NCI-H2196 treated with DMSO at 0.1 percent for 48 hours (cell line): ENCODE measurements around the gene P2RY2.

Experiments
- DNase-seq: peaks from one replicate; lab custom pipeline; 2025; ENCODE audit not compliant: unreplicated experiment; lab: John Stamatoyannopoulos, UW

P2RY2 gene

GRCh38 chr11:73204711-73205121 lies 13.4 kb upstream of the P2RY2 start:
- DNase-seq = no peak

- DNase-seq = no peak
These were observed 12.3 kb upstream of the P2RY2 start for GRCh38 chr11:73205661-73206343.

GRCh38 chr11:73206801-73207200 lies 11.3 kb upstream of the P2RY2 start:
- DNase-seq = no peak

GRCh38 chr11:73209892-73210291 lies 8.2 kb upstream of the P2RY2 start:
- DNase-seq = no peak

DNA sequence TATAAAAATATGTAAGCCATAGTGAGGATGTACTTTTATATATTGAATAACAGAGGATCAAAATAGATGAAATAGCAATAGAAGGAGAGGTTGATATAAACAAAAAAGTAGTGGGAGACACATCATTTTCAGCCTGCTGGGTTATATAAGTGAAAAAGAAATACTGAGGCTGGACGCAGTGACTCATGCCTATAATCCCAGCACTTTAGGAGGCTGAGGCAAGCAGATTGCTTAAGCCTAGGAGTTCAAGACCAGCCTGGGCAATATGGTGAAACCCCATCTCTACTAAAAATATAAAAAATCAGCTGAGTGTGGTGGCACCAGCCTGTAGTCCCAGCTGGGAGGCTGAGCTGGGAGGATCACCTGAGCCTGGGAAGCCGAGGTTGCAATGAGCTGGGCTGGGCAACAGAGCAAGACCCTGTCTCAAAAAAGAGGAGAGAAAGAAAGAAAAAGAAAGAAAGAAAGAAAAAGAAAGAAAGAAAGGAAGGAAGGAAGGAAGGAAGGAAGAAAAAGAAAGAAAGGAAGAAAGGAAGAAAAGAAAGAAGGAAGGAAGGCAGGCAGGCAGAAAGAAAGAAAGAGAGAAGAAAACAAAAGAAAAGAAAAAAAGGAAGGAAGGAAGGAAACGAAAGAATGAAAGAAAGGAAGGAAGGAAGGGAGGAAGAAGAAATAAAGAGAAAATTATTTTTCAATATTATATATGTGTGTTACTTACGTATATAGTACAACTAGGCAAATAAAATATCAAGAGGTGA lies 7.0 kb upstream of the P2RY2 start:
- no peak for DNase-seq

DNA sequence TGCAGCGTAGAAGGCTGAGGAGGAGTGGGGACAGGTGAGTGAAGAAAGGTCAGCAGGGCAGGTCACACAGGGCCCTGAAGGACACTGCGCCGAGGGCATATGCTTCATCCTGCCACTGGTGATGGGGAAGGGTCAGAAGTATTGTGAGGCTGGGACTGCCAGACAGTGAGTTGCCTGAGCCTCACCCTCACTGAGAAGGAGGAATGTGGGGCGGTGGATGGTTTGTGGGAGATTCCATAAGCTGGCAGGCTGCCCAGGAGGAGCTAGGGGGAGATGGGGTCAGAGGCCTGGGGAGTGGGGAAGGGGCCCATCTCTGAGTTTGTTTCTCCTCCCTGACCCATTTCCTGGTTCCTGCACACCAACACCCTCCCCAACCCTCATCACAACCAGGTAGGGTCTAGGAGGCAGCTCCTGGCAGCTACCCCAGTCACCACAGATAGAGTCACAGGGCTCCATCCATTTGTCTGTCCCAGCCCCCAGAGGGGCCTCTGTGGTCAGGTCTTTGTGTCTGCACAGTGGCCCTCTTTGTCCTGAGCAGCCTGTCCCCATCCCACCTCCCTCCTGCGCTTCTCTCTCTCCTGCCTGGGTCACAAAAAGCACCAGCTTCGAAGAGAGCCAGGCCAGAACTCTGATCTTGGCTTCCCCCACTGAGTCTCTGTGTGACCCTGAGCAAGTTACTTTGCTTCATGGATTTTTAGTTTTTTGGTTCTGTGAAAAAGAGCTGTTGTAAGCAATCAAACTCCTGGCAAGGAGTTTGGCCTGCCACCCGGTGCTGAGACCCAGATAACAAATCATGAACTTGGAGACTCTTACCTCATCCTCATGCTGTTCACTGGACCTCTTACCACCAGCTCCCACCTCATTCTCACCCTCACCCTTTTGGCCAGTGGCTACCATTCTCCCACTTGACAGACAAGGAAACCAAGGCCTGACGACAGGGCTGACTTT lies 4.6 kb upstream of the P2RY2 start:
- no peak for DNase-seq

DNA sequence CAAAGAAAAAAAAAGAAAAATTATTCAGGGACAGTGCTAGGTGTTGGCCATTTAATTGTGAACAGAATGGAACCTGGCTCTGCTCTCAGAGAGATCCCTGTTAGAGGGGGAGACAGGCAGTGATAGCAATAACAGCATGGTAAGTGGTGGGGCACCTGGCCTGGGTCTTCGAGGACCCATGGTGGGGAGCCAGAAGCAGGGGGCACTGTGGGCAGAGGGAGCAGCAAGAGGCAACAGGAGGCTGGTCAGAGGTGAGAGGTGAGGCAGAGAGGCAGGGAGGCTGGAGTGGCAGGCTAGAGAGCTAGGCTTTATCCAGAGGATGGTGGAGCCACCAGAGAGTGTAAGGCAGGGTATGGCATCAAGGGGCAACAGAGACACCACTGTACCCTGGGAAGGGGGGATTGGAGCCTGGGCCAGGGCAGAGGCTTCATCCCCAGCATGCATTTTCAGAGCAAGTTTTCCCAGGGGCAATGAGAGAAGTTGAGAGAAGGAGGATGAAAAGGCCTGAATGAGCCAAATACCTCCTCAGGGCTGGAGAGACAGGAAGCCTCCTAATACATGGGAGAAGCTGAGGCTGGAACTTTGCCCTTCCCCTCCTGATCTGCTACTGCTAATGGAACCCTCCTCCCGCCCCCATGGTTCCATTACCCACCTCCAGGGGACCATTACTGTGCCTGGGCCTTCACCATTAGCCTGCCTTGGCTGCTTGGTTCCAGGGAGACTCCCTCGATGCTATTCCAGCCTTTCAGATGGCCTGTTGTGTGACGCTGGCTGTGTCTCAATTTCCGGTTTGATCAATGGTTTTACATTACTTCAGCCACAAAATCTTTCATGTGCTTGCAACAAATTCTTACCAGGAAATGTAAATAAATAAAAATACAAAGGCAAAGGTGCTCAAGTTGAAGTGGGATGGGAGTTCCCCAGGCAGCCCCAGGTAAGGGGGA lies 2.6 kb upstream of the P2RY2 start:
- no peak for DNase-seq

GRCh38 chr11:73216465-73216864 lies 1.6 kb upstream of the P2RY2 start:
- no peak for DNase-seq

- no peak for DNase-seq
These were observed 811 bp upstream of the P2RY2 start for GRCh38 chr11:73217131-73217809.

GRCh38 chr11:73217810-73218105 lies 323 bp upstream of the P2RY2 start:
- no peak for DNase-seq

DNA sequence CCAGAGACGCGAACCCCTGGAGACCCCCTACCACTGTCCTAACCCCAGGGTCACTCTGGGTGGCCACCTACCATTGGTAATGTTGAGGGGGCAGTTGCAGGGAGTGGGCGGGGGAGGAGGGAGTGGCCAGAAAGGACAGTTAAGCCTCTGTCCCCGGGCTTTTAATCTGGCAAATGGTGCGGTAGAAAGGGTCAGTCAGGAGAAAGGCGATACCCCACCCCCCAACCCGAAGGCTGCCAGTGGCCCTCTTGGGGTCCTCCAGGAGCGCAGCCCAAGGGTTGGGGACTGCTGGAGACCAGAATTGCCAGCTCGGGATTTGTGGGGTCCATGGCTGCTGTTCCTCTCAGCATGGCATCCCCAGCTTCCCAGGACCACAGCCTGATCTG lies 742 bp downstream of the P2RY2 start:
- DNase-seq = no peak

DNA sequence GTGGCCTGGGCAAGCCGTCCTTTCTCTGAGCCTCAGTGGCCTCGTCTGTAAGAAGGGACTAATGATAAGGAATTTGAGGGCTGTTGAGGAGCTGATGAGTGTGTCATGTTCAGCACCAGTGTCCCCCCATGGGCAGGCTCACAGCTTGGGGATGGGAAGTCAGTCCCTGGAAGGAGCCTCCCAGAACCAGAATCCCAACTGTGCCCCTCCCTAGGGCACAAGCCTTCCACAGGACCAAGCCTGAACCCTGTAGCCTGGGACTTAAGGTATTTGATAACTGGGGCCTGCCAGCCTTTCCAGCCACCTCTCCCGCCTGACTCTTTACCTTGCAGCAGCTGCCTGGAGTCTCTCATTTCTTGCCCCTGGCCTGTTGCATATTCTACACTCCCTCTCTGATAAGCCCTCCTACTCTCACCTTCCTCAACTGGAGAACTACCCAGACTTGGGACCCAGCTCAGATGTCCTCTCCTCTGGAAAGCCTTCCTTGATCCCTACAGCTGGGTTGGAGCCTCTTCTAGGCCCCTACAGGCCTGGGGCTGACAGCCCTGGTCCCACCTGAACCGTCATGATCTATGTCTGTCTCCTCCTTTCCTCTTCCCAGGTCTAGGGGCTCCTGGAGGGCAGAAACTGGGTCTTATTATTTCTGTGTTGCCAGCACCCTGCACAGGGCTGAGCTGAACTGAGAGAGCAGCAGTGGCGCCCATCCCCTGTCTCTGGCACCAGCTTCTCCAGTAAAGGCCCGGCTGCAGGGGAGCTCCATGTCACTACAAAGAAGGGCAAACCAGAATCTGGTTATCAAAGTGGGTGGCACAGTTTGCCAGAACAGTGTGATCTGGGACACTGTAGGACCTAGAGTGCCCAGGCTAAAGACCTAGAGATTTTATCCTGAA lies 1.6 kb downstream of the P2RY2 start:
- no peak for DNase-seq

- DNase-seq = no peak
These were observed 3.4 kb downstream of the P2RY2 start for GRCh38 chr11:73221451-73221850.

DNA sequence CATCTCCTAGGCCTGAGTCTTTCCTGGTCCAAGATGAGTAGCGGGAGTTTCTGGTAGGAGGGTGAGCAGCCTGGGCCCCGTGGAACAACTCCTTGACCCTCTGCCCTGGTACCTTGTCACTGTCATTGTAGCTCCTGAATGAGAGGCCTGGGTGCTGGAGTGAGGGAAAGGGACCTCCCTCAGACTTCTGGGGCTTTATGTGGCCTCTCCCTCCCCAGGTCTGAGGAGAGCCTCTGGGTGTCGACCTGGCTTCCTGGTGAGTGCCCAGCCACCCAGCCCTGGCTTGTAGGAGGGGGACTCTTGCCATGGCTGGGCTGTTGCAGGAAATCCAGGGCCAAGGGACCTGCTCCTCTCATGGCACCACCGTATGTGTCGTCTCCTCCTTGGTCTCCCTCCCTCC lies 3.9 kb downstream of the P2RY2 start:
- DNase-seq = no peak

DNA sequence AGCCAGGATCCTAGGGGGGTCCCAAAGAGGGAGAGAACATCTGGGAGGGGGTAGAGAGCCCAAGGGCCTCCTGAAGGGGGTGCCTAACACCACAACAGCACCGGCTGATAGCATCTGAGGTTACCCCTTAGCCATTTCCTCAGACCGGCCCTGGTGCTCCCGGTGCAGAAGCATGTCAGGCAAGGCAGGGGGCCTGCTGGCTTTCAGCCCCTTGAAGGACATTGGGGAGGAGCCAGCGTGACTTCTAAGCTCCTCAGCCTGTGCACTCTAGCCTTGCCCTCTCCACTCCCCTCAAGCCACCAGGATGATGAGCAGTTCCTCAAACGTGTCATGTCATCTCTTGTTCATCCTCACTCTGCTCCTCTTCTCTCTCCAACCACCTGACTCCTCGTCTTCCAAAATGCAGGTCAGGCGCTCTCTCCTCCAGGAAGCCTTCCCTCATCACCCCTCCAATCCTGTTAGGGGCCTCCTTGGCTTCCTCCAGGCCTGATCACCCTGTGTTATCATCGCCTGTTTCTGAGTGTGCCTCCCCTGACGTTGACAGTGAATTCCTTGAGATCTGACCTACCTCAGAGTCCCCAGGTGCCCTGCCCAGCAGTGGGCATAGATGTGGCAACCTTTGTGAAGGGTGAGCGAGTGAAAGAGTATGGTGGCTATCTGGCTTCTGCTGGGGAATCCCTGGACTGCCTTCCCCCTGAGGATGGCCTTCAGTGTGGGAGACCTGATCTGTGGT lies 6.1 kb downstream of the P2RY2 start:
- DNase-seq = no peak

DNA sequence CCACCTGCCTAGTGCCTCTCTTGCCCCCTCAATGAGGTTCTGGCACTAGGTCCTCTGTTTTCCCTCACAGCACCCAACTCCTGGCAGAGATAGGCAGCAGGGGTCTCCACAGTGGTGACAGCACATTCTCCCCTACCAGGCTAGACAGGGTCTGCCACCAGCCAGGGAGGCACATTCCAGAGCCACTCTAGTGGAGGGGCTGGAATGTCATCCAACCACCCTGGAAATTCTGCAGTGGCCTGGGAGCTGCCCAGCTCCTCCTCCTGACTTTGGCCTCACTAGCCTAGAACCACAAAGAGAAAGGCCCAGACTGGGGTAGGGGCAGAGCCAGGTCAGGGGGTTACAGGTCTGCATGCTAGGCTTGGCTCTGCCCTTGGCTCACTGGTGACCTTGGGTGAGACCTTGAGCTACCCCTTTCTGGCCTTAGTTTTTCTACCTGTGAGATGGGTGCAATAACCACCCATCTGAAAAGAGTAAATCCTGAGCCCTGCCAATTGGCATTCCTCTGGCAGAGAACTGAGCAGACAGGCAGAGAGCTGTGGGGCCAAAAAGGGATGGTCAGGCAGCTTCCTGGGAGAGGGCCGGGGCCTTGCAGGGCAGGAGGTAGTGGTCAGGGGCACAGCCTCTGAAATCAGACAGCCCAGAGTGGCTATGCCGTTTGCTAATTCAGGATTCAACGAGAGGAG lies 7.1 kb downstream of the P2RY2 start:
- no peak for DNase-seq

GRCh38 chr11:73225851-73226250 lies 7.8 kb downstream of the P2RY2 start:
- no peak for DNase-seq
